Spleen (tissue), 11 donors: Measurements from ENCODE around the gene AHCY. TPM values are rescaled to one million over a fixed set of nuclear protein-coding genes. Genes with fewer than 3 reads are reported as not detected.

ENCODE experiments used
- DNase-seq: peaks from one replicate; pipeline ENCODE4 v3.0.0-alpha.2; 2020
- H3K27ac ChIP-seq, 8 donors: fragments of 200-600 bp; sonication (generic) in 7 of 8; 1 replicate in 4 of 8; 2 replicates in 4 of 8; pipeline versions ENCODE4 v1.5.0 to v1.8.0; 2016 to 2021; ENCODE audit warnings: inconsistent platforms in 4 of 8, mild to moderate bottlenecking in 4 of 8, moderate library complexity in 1 of 8
- H3K27me3 ChIP-seq, 7 donors: fragments of 200-600 bp; sonication (generic) in 6 of 7; replicated peaks in 1 of 7; 1 replicate in 4 of 7; 2 replicates in 3 of 7; pipeline versions ENCODE4 v1.5.0 to v1.8.0; 2016 to 2021; ENCODE audit warnings: inconsistent platforms in 3 of 7, mild to moderate bottlenecking in 1 of 7
- H3K36me3 ChIP-seq, 6 donors: fragments of 200-600 bp; sonication (generic) in 5 of 6; 1 replicate in 4 of 6; 2 replicates in 2 of 6; pipeline versions ENCODE4 v1.5.0 to v1.8.0; 2016 to 2021; ENCODE audit warnings: inconsistent platforms in 2 of 6
- H3K4me1 ChIP-seq, 6 donors: fragments of 200-600 bp; sonication (generic) in 5 of 6; 1 replicate in 3 of 6; 2 replicates in 3 of 6; pipeline versions ENCODE4 v1.5.0 to v1.8.0; 2016 to 2021; ENCODE audit warnings: inconsistent platforms in 3 of 6
- H3K4me3 ChIP-seq, 8 donors: fragments of 200-600 bp; sonication (generic) in 7 of 8; 1 replicate in 4 of 8; 2 replicates in 4 of 8; pipeline versions ENCODE4 v1.5.0 to v1.8.0; 2016 to 2021; ENCODE audit warnings: inconsistent platforms in 4 of 8, mild to moderate bottlenecking in 4 of 8, moderate library complexity in 2 of 8
- H3K9me3 ChIP-seq, 8 donors: fragments of 200-600 bp; sonication (generic) in 7 of 8; 1 replicate in 4 of 8; 2 replicates in 4 of 8; pipeline versions ENCODE4 v1.5.0 to v1.8.0; 2016 to 2021; ENCODE audit warnings: inconsistent platforms in 4 of 8
- CTCF ChIP-seq, 11 experiments: fragments of 200-600 bp in 7 of 11; fragments of 450-650 bp in 4 of 11; sonication (generic) in 4 of 11; IDR thresholded peaks in 8 of 11; conservative IDR thresholded peaks in 3 of 11; 1 replicate in 7 of 11; 2 replicates in 4 of 11; pipeline versions ENCODE4 v1.4.0 to v1.8.0; 2016 to 2021; ENCODE audit warnings: antibody characterized with exemption in 11 of 11, inconsistent platforms in 4 of 11, mild to moderate bottlenecking in 1 of 11
- POLR2A ChIP-seq, 3 donors: fragments of 450-650 bp; IDR thresholded peaks; one replicate each; pipeline ENCODE4 v1.5.1; 2017; ENCODE audit warnings: antibody characterized with exemption in 3 of 3, mild to moderate bottlenecking in 1 of 3
- POLR2AphosphoS5 ChIP-seq, 3 donors: sonication (generic); formaldehyde crosslinking; IDR thresholded peaks; one replicate each; pipeline ENCODE4 v1.5.1; 2017; ENCODE audit warnings: antibody characterized with exemption in 3 of 3
- WGBS, 5 donors: extraction: QIAGEN DNeasy Blood & Tissue Kit in 3 of 5; methylation state at CpG; one replicate each; pipeline versions ENCODE4 v1.1.5 to v1.1.7; 2013 to 2018; 5-methylcytosine and 5-hydroxymethylcytosine counted together
- intact Hi-C: fragments of 100-400 bp; cut with DNase I; formaldehyde crosslinking; loops from one replicate; pipeline ENCODE4 v1.15.0; 2023; ENCODE audit warnings: low total_unique reads
- polyA plus RNA-seq, 3 donors: library from polyadenylated mRNA; stranded (reverse); fragments of 200-250 nt; gene quantifications; one replicate each; pipeline ENCODE4 v1.2.1, GENCODE V29; 2013
- total RNA-seq, 7 donors: library from RNA; depleted of rRNA in 3 of 7; stranded (reverse); fragments of >200 nt in 3 of 7; fragmentation: NEBNext Ultra II Directional in 4 of 7; extraction: Animal tissue kit (Norgen Biotek cat#: 25700) in 4 of 7; gene quantifications; one replicate each; pipeline versions ENCODE4 v1.1.0 to v1.2.1, GENCODE V29; 2016 to 2021
- donor health status: healthy with polysubstance abuse.
- donor health status: DM: no; HTN: no; CAD: no; lungs with moderate emphysema.
- donor health status: DM: no; HTN: no; CAD: no.
- donor health status: Bipolar disorder and iron deficiency.
- donor health status: healthy.
- donor health status: DM: no; HTN: no; CAD: no.
- donor health status: DM: yes; HTN: yes; CAD: no.

Gene AHCY
- total and polyA plus RNA-seq, 10 donors, result 35.0 to 67.1 (median 46.7) TPM

- Histone ChIP-seq H3K27ac (peak overlapping the region in 5 of 8 donors; percentile 15 to 54 (median 41)), H3K36me3 (no peaks in the 10 kb centered on the region), H3K4me3 (no peak overlapping the region), H3K27me3 (no peaks in the 10 kb centered on the region), H3K4me1 (peaks cover 0 to 27% (median 14%) of the 10 kb centered on the region in 6 donors), H3K9me3 (peaks cover 0 to 28% (median 25%) of the 10 kb centered on the region in 8 donors)
- TF ChIP-seq POLR2A (IDR thresholded peaks at IDR 0.05), result no peak
- TF ChIP-seq POLR2AphosphoS5 (IDR thresholded peaks at IDR 0.05), result no peak
- no peak for TF ChIP-seq CTCF (IDR thresholded peaks at IDR 0.05 in 8 of 11, conservative IDR thresholded peaks at IDR 0.05 in 3 of 11)
- intact Hi-C loops, result no loop called here
- WGBS, 5 donors, result 89 to 100% (median 96%) methylated on average over 1 of the region's 1 CpG
- no peak for DNase-seq
Measured at GRCh38 chr20:34240121-34240520, 63.0 kb downstream of the AHCY start.

GRCh38 chr20:34237942-34238341 lies 65.2 kb downstream of the AHCY start:
- Histone ChIP-seq H3K27ac (no peak overlapping the region), H3K36me3 (no peaks in the 10 kb centered on the region), H3K4me3 (no peak overlapping the region), H3K27me3 (no peaks in the 10 kb centered on the region), H3K9me3 (peaks cover 0 to 28% (median 25%) of the 10 kb centered on the region in 8 donors), H3K4me1 (peaks cover 0 to 27% (median 14%) of the 10 kb centered on the region in 6 donors)
- intact Hi-C loops, result no loop called here
- TF ChIP-seq POLR2AphosphoS5 (IDR thresholded peaks at IDR 0.05), result no peak
- 85 to 96% (median 95%) methylated on average over 2 of the region's 2 CpGs for WGBS, 5 donors
- no peak for DNase-seq

GRCh38 chr20:34235875-34236274 lies 67.3 kb downstream of the AHCY start:
- Histone ChIP-seq H3K27me3 (no peaks in the 10 kb centered on the region), H3K27ac (no peak overlapping the region), H3K9me3 (peaks cover 0 to 32% (median 26%) of the 10 kb centered on the region in 8 donors), H3K4me3 (no peak overlapping the region), H3K4me1 (peaks cover 0 to 8% (median 5%) of the 10 kb centered on the region in 6 donors), H3K36me3 (no peaks in the 10 kb centered on the region)
- 86 to 98% (median 93%) methylated on average over 2 of the region's 2 CpGs for WGBS, 5 donors
- intact Hi-C loops, result no loop called here
- no peak for TF ChIP-seq POLR2A (IDR thresholded peaks at IDR 0.05)
- no peak for TF ChIP-seq POLR2AphosphoS5 (IDR thresholded peaks at IDR 0.05)
- no peak for DNase-seq

- intact Hi-C loops, result no loop called here
- Histone ChIP-seq H3K4me1 (no peaks in the 10 kb centered on the region), H3K27me3 (no peaks in the 10 kb centered on the region), H3K27ac (no peak overlapping the region), H3K36me3 (no peaks in the 10 kb centered on the region), H3K9me3 (peaks cover 0 to 30% (median 24%) of the 10 kb centered on the region in 8 donors), H3K4me3 (no peak overlapping the region)
- TF ChIP-seq CTCF (IDR thresholded peaks at IDR 0.05 in 8 of 11, conservative IDR thresholded peaks at IDR 0.05 in 3 of 11), result no peak
- TF ChIP-seq POLR2AphosphoS5 (IDR thresholded peaks at IDR 0.05), result no peak
- TF ChIP-seq POLR2A (IDR thresholded peaks at IDR 0.05), result no peak
- no peak for DNase-seq
Measured at GRCh38 chr20:34233687-34234086, 69.5 kb downstream of the AHCY start.

- intact Hi-C loops, result no loop called here
- no peak overlapping the region for H3K27ac ChIP-seq
- no peaks in the 10 kb centered on the region for H3K27me3 ChIP-seq
- H3K4me3 ChIP-seq, result no peak overlapping the region
- H3K9me3 ChIP-seq, result peaks cover 0 to 19% (median 13%) of the 10 kb centered on the region in 8 donors
- DNase-seq, result no peak
- H3K36me3 ChIP-seq, result no peaks in the 10 kb centered on the region
- TF ChIP-seq CTCF (IDR thresholded peaks at IDR 0.05 in 8 of 11, conservative IDR thresholded peaks at IDR 0.05 in 3 of 11), result no peak
- TF ChIP-seq POLR2A (IDR thresholded peaks at IDR 0.05), result no peak
- TF ChIP-seq POLR2AphosphoS5 (IDR thresholded peaks at IDR 0.05), result no peak
- 71 to 96% (median 89%) methylated on average over 3 of the region's 3 CpGs for WGBS, 5 donors
- H3K4me1 ChIP-seq, result no peaks in the 10 kb centered on the region
Measured at GRCh38 chr20:34232494-34233087, 70.6 kb downstream of the AHCY start.
